LNCaP clone FGC (cell line): ENCODE data around the gene SMARCA4.
A peak's percentile ranks its signal among the peaks of the same experiment; 100 is the strongest.

Experiments
- DNase-seq: peaks from one replicate; pipeline ENCODE4 v3.0.0-alpha.2; 2011; ENCODE audit warnings: low read depth
- H3K4me3 ChIP-seq: 2 replicates; pipeline ENCODE4 v1.5.1; 2011; ENCODE audit warnings: mild to moderate bottlenecking, low read depth, low read length, control low read depth
- TF ChIP-seq, protein P1 (sequence below): IDR thresholded peaks from 2 replicates; pipeline ENCODE4 v1.5.1; 2012; ENCODE audit warnings: mild to moderate bottlenecking; ENCODE audit not compliant: control insufficient read depth, insufficient read depth; ENCODE audit errors: extremely low read depth

SMARCA4 gene

DNA sequence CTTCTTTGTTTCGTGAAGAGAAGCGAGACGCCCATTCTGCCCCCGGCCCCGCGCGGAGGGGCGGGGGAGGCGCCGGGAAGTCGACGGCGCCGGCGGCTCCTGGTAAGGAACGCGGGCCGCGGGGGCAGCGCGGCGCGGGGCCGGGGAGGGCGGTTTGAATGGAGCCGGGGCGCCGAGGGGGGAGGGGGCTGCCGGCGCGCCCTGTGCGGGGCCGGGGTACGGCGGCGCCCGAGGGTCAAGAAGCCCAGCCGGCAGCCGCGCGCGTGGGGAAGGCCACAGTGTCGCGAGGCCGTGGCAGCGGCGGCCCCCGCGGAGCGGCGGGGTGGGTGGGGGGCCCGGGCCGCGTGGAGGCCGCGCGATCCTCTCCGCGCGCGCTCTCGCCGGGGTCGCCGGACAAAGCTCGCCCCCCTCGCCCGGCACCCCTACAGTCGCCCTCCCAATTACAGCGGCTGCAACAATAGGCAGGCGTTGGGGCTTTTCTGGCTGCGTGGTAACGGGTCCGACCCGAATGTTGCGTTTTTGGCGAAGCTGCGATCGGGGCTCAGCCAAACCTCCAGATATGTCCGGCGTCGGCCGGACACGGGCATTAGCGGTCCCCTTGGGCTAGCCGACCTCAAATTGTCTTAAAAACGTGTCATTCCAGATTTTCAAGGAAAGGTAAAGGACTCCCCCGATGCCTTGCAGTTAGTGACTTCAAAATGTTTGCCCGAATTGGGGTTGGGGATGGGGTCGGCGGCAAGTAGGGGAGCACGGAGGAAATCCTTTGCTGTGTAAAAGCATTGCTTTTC lies 437 bp downstream of the SMARCA4 start:
- TF ChIP-seq, protein P1, sequence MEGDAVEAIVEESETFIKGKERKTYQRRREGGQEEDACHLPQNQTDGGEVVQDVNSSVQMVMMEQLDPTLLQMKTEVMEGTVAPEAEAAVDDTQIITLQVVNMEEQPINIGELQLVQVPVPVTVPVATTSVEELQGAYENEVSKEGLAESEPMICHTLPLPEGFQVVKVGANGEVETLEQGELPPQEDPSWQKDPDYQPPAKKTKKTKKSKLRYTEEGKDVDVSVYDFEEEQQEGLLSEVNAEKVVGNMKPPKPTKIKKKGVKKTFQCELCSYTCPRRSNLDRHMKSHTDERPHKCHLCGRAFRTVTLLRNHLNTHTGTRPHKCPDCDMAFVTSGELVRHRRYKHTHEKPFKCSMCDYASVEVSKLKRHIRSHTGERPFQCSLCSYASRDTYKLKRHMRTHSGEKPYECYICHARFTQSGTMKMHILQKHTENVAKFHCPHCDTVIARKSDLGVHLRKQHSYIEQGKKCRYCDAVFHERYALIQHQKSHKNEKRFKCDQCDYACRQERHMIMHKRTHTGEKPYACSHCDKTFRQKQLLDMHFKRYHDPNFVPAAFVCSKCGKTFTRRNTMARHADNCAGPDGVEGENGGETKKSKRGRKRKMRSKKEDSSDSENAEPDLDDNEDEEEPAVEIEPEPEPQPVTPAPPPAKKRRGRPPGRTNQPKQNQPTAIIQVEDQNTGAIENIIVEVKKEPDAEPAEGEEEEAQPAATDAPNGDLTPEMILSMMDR = no peak
- DNase-seq = no peak
- peak overlapping the region; percentile 97 for H3K4me3 ChIP-seq

DNA sequence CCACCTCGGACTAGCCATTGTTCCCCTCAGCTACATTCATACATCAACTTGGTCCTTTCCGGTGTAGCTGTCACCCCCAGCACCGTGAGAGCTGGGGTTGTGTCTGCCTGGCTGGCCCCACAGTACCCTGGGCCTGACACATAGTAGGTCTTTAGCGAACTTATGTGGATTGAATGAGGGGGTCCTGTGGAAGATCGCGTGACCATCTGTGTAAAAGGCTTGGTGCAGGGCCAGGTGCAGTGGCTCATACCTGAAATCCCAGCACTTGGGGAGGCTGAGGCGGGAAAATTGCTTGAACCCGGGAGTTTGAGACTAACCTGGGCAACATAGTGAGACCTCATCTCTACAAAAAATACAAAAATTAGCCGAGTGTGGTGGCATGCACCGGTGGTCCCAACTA lies 2.0 kb downstream of the SMARCA4 start:
- TF ChIP-seq, protein P1 = no peak
- H3K4me3 ChIP-seq = peak overlapping the region; percentile 97; the same call in 1 of the 2 replicates
- no peak for DNase-seq

DNA sequence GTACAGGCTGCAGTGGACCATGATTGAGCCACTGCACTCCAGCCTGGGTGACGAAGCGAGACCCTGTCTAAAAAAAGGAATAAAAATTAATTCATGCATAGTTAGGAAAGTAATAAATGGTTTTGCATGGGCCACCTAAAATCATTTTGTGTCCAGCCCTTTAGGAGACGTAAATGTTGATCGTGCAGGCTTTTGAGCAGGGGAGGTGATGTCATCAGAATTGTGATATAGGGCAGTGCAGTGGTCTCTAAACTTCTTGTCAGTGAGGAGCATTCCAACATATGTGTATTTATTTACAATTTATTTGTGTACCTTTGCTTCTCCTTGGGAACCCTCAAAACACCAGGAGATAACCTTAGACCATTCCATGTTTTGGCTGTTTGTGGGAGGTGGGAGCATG lies 3.0 kb downstream of the SMARCA4 start:
- DNase-seq = no peak
- no peak overlapping the region for H3K4me3 ChIP-seq
- TF ChIP-seq, protein P1 = no peak

DNA sequence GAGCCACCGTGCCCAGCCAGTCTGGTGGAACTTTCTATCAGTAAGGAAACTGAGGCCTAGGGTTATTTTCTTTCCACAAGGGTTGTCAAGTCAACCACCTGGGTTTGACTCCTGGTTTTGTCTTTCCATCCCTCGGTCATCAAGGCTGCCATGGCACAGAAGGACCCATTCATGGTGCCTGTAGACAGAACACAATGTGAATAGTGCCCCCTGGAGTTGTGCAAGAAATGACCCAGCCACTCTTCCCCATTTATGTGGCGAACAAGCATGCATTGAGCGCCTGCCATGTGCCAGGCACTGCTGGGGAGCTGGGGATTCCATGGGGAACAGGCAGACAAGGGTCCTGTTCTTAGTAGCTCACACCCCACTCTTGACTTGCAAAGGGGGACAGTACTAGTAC lies 4.1 kb downstream of the SMARCA4 start:
- H3K4me3 ChIP-seq = no peak overlapping the region
- DNase-seq = no peak
- TF ChIP-seq, protein P1 = no peak

DNA sequence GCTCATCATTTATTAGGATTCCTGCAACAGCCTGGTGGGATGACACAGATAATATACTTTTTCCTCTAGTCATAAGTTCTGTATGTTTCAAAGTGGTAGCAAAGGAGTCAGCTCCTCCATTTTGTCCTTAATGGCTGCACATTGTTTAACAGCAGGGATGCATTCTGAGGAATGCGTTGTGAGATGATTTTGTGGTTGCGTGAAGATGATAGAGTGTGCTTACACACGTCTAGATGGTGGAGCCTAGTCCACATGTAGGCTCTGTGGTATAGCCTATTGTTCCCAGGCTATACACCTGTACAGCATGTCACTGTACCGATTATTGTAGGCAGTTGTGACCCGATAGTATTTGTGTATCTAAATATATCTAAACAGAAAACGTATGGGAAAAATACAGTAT lies 4.6 kb downstream of the SMARCA4 start:
- TF ChIP-seq, protein P1 = no peak
- H3K4me3 ChIP-seq = no peak overlapping the region

DNA sequence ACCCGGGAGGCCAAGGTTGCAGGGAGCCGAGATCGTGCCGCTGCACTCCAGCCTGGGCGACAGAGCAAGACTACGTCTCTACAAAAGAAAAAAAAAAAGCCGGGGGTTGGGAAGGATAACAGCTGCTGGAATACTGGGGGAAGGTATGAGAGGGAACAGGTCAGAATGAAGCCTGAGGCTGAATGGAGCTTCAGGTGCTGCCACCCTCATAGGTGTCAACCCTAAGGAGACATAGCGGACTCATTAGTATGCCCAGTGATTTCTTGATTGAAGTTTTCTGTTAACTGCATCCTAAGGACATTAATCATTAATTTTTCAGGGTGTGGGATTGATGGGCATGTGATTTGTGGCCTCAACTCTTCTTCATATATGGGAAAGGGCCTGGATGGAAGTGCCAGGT lies 6.0 kb downstream of the SMARCA4 start:
- no peak overlapping the region for H3K4me3 ChIP-seq

More for the DNA sequence above, 4.6 kb downstream of the SMARCA4 start:
- DNase-seq = no peak

More for the DNA sequence above, 6.0 kb downstream of the SMARCA4 start:
- TF ChIP-seq, protein P1 = no peak
- no peak for DNase-seq
